CD14-positive monocyte (primary cell): ENCODE data around the gene GRK5. TPM values are rescaled to one million over a fixed set of nuclear protein-coding genes. Genes with fewer than 3 reads are reported as not detected.

ENCODE experiments used
- DNase-seq, 3 donors: peaks; one replicate each; pipeline ENCODE4 v3.0.0-alpha.2; 2011 to 2022
- H2AFZ ChIP-seq: 2 replicates; pipeline ENCODE4 v1.6.0; 2012; ENCODE audit warnings: mild to moderate bottlenecking, low read depth, low read length, inconsistent platforms; ENCODE audit not compliant: insufficient read depth, poor library complexity, severe bottlenecking
- H3K27ac ChIP-seq, 2 donors: 1 replicate in 1 of 2; 2 replicates in 1 of 2; pipeline ENCODE4 v1.5.1; 2012 to 2013; ENCODE audit warnings: low read length in 2 of 2, control low read depth in 1 of 2, inconsistent platforms in 1 of 2, low read depth in 1 of 2, mild to moderate bottlenecking in 1 of 2
- H3K27me3 ChIP-seq, 2 donors: one replicate each; pipeline versions ENCODE4 v1.6.0 to v1.6.1; 2011 to 2013; ENCODE audit warnings: low read length in 2 of 2; ENCODE audit not compliant: control insufficient read depth in 2 of 2, insufficient read depth in 2 of 2
- H3K36me3 ChIP-seq, 2 donors: replicated peaks in 1 of 2; 1 replicate in 1 of 2; 2 replicates in 1 of 2; pipeline versions ENCODE4 v1.5.1 to v1.6.1; 2012 to 2013; ENCODE audit warnings: low read length in 2 of 2, control low read depth in 1 of 2, inconsistent platforms in 1 of 2, mild to moderate bottlenecking in 1 of 2; ENCODE audit not compliant: insufficient read depth in 2 of 2, control insufficient read depth in 1 of 2
- H3K4me1 ChIP-seq, 2 donors: 1 replicate in 1 of 2; 2 replicates in 1 of 2; pipeline versions ENCODE4 v1.5.1 to v1.6.1; 2012 to 2013; ENCODE audit warnings: low read length in 2 of 2, control low read depth in 1 of 2, inconsistent platforms in 1 of 2, mild to moderate bottlenecking in 1 of 2, moderate library complexity in 1 of 2; ENCODE audit not compliant: insufficient read depth in 2 of 2, control insufficient read depth in 1 of 2
- H3K4me2 ChIP-seq: replicated peaks from 2 replicates; pipeline ENCODE3; 2012; ENCODE audit warnings: low read length, moderate library complexity, mild to moderate bottlenecking; ENCODE audit not compliant: poor library complexity, severe bottlenecking; ENCODE audit errors: extremely low read depth
- H3K4me3 ChIP-seq, 3 experiments: fragments of 200-600 bp in 1 of 3; sonication (generic) in 1 of 3; replicated peaks in 1 of 3; 1 replicate in 2 of 3; 2 replicates in 1 of 3; pipeline ENCODE4 v1.5.1; 2011 to 2013; ENCODE audit warnings: low read length in 3 of 3, mild to moderate bottlenecking in 3 of 3, control low read depth in 2 of 3, low read depth in 2 of 3, inconsistent platforms in 1 of 3, moderate library complexity in 1 of 3
- H3K79me2 ChIP-seq: 2 replicates; pipeline ENCODE4 v1.6.0; 2012; ENCODE audit warnings: mild to moderate bottlenecking, control low read depth, inconsistent platforms, low read length, moderate library complexity; ENCODE audit not compliant: insufficient read depth
- H3K9ac ChIP-seq: 2 replicates; pipeline ENCODE4 v1.6.0; 2017; ENCODE audit warnings: low read length, mild to moderate bottlenecking; ENCODE audit not compliant: insufficient read depth, poor library complexity, severe bottlenecking
- H3K9me3 ChIP-seq, 2 donors: replicated peaks in 1 of 2; 1 replicate in 1 of 2; 2 replicates in 1 of 2; pipeline versions ENCODE4 v1.5.1 to v1.6.1; 2012 to 2013; ENCODE audit warnings: low read length in 2 of 2, control low read depth in 1 of 2; ENCODE audit not compliant: control insufficient read depth in 1 of 2, insufficient read depth in 1 of 2
- H4K20me1 ChIP-seq: 2 replicates; pipeline ENCODE4 v1.6.0; 2012; ENCODE audit warnings: mild to moderate bottlenecking, low read length, control low read depth, moderate library complexity; ENCODE audit not compliant: insufficient read depth
- H3K27ac Mint-ChIP-seq, 7 donors: one replicate each; pipeline ENCODE4 v1.8.0; 2020; ENCODE audit warnings: mild to moderate bottlenecking in 7 of 7, mixed read lengths in 7 of 7, moderate library complexity in 6 of 7, inconsistent platforms in 2 of 7
- H3K27me3 Mint-ChIP-seq, 3 donors: one replicate each; pipeline ENCODE4 v1.8.0; 2021 to 2022; ENCODE audit warnings: low read depth in 3 of 3, mild to moderate bottlenecking in 3 of 3, mixed read lengths in 3 of 3, moderate library complexity in 3 of 3, inconsistent platforms in 1 of 3
- H3K36me3 Mint-ChIP-seq, 2 donors: one replicate each; pipeline ENCODE4 v1.8.0; 2020; ENCODE audit warnings: mixed read lengths in 2 of 2, inconsistent platforms in 1 of 2, mild to moderate bottlenecking in 1 of 2
- H3K4me1 Mint-ChIP-seq: one replicate; pipeline ENCODE4 v1.8.0; 2020; ENCODE audit warnings: mild to moderate bottlenecking, mixed read lengths
- H3K4me3 Mint-ChIP-seq, 2 donors: one replicate each; pipeline ENCODE4 v1.8.0; 2020; ENCODE audit warnings: mild to moderate bottlenecking in 2 of 2, mixed read lengths in 2 of 2, moderate library complexity in 1 of 2
- H3K9me3 Mint-ChIP-seq, 7 donors: one replicate each; pipeline ENCODE4 v1.8.0; 2020 to 2022; ENCODE audit warnings: mixed read lengths in 7 of 7, mild to moderate bottlenecking in 6 of 7, moderate library complexity in 6 of 7, inconsistent platforms in 2 of 7
- CTCF ChIP-seq: fragments of 200-600 bp; IDR thresholded peaks from one replicate; pipeline ENCODE4 v1.8.0; 2022; ENCODE audit warnings: antibody characterized with exemption, mild to moderate bottlenecking
- WGBS: methylation state at CpG from one replicate; pipeline ENCODE4 v1.1.5; 2013; ENCODE audit warnings: missing lambda C conversion rate; ENCODE audit not compliant: insufficient coverage; 5-methylcytosine and 5-hydroxymethylcytosine counted together
- intact Hi-C, 2 donors: fragments of 100-400 bp; cut with micrococcal nuclease; formaldehyde crosslinking; loops; one replicate each; pipeline versions ENCODE4 v1.15.0 to v1.15.1; 2023
- polyA plus RNA-seq, 3 donors: library from polyadenylated mRNA; depleted of rRNA in 1 of 3; unstranded in 2 of 3; stranded (reverse) in 1 of 3; fragments of 300-500 nt in 2 of 3; fragments of >200 nt in 1 of 3; fragmentation: Illumina TruSeq in 2 of 3; gene quantifications; 1 replicate in 2 of 3; 2 replicates in 1 of 3; pipeline ENCODE4 v1.2.3, GENCODE V29; 2012 to 2021

Gene GRK5
- polyA plus RNA-seq, 3 donors = 1.2 to 6.5 (median 2.8) TPM

DNA sequence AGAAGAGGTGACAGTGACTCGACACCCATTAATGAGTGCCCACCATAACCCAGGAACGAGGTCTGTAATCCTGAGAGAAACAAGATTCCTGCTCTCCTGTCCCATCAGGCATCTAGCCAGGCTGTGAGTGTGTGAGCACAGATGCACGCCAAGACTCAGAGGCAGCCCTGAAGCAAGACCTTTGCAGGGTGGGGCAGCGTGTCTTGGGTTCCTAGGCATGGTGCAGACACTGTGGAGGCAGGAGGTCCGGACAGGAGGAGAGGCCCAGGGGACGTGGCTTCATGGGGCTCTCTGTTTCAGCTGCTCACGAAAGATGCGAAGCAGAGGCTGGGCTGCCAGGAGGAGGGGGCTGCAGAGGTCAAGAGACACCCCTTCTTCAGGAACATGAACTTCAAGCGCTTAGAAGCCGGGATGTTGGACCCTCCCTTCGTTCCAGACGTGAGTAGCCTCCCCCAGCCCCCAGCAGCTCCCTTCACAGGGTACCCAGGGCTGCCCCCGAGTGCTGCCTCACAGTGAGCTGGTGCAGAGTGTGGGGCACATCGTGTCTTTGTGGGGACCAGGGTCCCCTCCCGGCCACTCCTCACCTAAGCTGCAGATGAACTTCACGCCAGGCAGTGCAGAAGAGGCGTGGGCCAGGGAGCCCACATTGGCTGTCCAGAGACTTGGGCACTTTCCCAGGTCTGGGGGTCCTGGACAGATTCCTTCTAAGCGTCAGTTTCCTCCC, 240.6 kb downstream of the GRK5 start:
- no peak overlapping the region for H3K4me3 ChIP-seq
- DNase-seq = no peak
- TF ChIP-seq CTCF = no peak
- Mint-ChIP-seq H3K36me3 (peaks cover 26 to 29% of the 10 kb centered on the region in 2 donors), H3K27me3 (peaks cover 0 to 3% (median 1%) of the 10 kb centered on the region in 3 donors), H3K9me3 (peaks cover 0 to 2% (median 0%) of the 10 kb centered on the region in 7 donors), H3K4me3 (no peak overlapping the region), H3K27ac (peak overlapping the region in 2 of 7 donors; percentile 50 to 57), H3K4me1 (peaks cover 2% of the 10 kb centered on the region)
- H3K79me2 ChIP-seq = no peaks in the 10 kb centered on the region
- intact Hi-C loops = loop anchor here (5.0 to 10.0 kb wide), 2 partner anchors 251 to 253 kb away; no protein-coding TSS in a partner anchor
- H3K36me3 ChIP-seq = peaks cover 7 to 15% of the 10 kb centered on the region in 2 donors
- WGBS = 97% methylated on average over 11 of the region's 18 CpGs
- H3K4me2 ChIP-seq = no peak overlapping the region
- no peak overlapping the region for H2AFZ ChIP-seq
- no peaks in the 10 kb centered on the region for H3K4me1 ChIP-seq
- no peaks in the 10 kb centered on the region for H3K27me3 ChIP-seq
- H4K20me1 ChIP-seq = no peaks in the 10 kb centered on the region
- no peak overlapping the region for H3K9ac ChIP-seq
- H3K9me3 ChIP-seq = no peaks in the 10 kb centered on the region
- H3K27ac ChIP-seq = no peak overlapping the region

DNA sequence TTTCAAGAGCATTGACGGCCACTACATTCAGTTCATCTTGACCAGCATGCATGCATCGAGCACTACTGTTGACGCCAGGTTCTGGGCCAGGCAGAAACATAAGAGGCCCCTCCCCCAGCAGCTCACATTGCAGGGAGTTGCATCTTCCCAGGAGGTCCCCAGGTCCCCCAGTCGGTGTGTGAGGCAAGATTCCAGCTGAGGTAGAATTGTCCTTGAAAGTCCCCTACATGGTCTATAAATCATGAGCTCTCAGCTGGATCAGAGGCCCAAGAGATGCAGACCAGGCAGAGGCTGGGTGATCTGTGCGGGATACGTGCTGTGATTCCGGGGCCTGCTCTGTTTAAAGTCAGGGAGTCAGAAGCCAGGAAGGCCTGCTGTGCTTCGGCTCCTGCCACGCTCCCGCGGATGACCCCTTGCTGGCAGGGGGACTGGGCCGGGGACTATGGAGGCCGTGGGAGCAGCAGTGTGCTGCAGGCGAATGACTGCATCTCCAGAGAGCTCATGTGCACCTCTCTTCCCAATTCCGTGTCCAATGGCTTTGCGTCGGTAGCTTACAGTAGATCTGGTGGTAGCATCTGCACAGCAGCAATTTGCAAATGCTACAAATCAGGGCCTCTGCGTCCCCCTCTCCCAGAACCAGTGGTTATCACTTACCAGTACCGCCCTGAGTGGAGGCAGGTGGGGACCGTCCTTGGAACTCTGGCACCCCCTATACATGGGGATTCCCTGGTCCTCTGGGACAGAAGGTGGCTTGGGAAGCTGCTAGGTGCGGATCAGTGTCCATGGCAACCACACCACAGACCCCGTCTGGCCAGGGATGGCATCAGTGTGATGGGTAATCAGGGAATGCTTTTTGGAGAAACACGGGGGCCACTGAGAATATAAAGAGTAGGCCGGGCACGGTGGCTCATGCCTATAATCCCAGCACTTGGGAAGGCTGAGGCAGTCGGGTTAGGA, 241.5 kb downstream of the GRK5 start:
- Histone ChIP-seq H3K9me3 (no peaks in the 10 kb centered on the region), H3K4me3 (no peak overlapping the region), H4K20me1 (no peaks in the 10 kb centered on the region), H3K4me1 (no peaks in the 10 kb centered on the region), H3K4me2 (no peak overlapping the region), H3K36me3 (peaks cover 13 to 15% of the 10 kb centered on the region in 2 donors), H3K79me2 (no peaks in the 10 kb centered on the region), H3K27ac (no peak overlapping the region), H3K9ac (no peak overlapping the region), H3K27me3 (no peaks in the 10 kb centered on the region), H2AFZ (no peak overlapping the region)
- H3K27ac Mint-ChIP-seq = no peak overlapping the region
- 94% methylated on average over 19 of the region's 26 CpGs for WGBS
- intact Hi-C loops = loop anchor here (5.0 to 10.0 kb wide), 2 partner anchors 252 to 254 kb away; no protein-coding TSS in a partner anchor
- TF ChIP-seq CTCF = no peak
- H3K36me3 Mint-ChIP-seq = peaks cover 26 to 31% of the 10 kb centered on the region in 2 donors
- no peak for DNase-seq
- no peak overlapping the region for H3K4me3 Mint-ChIP-seq
- H3K4me1 Mint-ChIP-seq = peaks cover 2% of the 10 kb centered on the region
- peaks cover 0 to 3% (median 1%) of the 10 kb centered on the region in 3 donors for H3K27me3 Mint-ChIP-seq
- peaks cover 0 to 2% (median 0%) of the 10 kb centered on the region in 7 donors for H3K9me3 Mint-ChIP-seq
